NCI-H526 treated with DMSO at 0.1 percent for 48 hours (cell line): ENCODE results near the gene TTC3.

ENCODE experiments used
- DNase-seq: peaks from one replicate; lab custom pipeline; 2025; lab: John Stamatoyannopoulos, UW

The TTC3 gene

GRCh38 chr21:37060296-37060695 lies 12.8 kb upstream of the TTC3 start:
- DNase-seq = no peak

DNA sequence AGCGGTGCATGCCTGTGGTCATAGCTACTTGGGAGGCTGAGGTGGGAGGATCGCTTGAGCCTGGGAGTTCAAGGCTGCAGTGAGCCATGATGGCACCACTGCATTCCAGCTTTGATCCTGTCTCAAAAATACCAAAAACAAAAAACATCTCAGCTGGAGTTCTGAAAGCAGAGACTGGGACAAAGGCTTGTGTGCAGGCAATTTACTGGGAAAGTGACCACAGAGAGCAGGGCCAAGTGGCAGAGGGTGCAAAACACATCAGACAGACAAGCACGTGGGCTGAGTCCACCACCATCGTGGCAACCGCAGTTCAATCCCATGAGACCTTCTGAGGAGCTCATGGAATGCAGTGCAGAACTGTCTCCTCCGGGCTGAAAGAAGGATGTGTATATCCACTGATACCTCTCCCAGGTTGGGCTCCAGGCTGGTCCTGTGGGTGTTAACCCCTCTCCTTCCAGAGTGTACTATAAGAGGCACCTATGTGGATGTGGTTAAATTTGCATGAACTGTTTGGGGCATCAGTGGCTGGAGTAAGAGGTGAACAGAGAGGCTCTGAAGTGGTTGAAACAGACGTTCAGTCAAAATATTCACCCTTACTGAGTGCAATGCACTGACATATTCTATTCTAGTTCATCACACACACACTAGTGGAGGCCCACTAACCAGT lies 11.0 kb upstream of the TTC3 start:
- DNase-seq = no peak

DNA sequence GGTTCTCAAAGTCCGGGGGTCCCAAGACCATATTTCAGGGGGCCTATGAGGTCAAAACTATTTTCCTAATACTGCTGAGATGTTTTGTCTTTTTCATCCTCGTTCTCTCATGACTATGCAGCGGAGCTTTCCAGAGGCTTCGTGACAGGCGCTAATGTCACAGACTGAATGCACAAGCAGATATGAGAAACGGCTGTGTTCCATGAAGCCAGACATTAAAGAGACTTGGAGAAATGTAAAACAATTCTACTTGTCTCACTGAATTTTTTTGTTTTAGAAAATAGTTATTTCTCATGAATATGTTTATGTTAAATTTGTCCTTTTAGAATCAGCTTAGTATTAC lies 10.5 kb upstream of the TTC3 start:
- DNase-seq = no peak

DNA sequence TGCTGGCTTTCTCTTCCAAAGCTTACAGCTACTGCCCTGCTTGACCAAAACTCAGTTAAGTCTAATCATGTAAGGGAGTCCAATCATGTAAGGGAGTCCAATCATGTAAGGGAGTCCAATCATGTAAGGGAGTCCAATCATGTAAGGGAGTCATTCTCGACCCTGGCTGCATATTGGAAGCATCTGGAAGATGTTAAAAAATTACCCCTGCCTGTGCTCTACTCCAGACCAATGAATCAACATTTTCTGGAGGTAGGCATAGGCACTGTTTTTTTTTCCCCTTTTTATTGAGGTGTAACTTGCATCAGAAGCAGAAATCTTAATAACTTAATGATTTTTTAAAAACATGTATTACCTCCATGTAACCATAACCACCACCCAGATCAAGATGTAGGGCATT lies 9.6 kb upstream of the TTC3 start:
- no peak for DNase-seq

DNA sequence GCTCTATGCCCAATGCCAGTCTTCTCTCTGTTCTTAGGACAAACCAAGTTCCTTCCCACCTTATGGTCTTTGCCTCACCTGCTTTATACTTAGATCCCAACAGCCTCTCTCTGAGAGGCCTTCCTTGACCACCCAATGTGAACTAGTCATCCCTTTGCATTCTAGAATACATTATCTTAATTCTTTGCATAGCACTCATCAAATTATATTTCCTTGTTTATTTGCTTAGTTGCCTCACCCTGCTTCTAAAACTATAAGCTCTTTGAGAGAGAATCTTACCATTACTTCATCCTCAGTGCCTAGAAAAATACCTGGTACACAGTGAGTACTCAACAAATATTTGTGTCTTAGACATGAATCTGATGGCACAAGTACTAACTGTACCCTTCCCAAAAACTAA lies 8.2 kb upstream of the TTC3 start:
- DNase-seq = no peak

GRCh38 chr21:37065561-37066177 lies 7.4 kb upstream of the TTC3 start:
- DNase-seq = no peak

DNA sequence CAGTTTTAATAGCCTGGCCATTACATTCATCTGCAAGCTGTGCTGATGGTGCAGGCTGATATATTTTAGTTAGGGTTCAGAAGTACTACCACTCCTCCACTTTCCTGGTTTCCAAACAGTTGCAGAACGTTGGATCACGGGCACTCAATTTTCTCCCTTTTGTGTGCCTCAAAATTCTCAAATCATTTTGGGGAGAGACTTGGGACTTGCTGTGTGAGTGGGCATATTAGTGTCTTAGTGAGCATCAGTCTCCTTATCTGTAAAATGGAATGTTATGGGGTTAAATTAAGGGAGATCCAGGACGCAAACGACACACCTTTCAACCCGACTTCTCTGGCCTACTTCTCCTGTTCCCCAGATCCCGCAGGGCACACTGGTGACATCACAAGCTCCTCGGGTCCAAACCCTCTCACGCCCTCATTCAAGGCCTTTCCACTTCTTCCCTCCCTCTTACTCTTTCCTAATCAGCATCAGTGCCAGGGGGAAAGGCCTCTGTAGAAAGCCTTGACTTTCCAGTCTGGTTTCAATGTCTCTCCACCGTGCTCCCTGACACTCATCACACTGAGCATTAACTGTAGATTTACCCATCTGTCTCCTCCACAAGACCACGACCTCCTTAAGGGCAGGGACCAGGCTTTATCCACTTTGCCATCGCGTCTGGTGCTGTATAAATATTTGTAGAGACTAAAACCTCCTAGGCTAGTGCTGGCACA lies 1.3 kb upstream of the TTC3 start:
- DNase-seq = no peak

- DNase-seq = peak; percentile 63
These were observed 623 bp upstream of the TTC3 start for GRCh38 chr21:37072274-37072987.

DNA sequence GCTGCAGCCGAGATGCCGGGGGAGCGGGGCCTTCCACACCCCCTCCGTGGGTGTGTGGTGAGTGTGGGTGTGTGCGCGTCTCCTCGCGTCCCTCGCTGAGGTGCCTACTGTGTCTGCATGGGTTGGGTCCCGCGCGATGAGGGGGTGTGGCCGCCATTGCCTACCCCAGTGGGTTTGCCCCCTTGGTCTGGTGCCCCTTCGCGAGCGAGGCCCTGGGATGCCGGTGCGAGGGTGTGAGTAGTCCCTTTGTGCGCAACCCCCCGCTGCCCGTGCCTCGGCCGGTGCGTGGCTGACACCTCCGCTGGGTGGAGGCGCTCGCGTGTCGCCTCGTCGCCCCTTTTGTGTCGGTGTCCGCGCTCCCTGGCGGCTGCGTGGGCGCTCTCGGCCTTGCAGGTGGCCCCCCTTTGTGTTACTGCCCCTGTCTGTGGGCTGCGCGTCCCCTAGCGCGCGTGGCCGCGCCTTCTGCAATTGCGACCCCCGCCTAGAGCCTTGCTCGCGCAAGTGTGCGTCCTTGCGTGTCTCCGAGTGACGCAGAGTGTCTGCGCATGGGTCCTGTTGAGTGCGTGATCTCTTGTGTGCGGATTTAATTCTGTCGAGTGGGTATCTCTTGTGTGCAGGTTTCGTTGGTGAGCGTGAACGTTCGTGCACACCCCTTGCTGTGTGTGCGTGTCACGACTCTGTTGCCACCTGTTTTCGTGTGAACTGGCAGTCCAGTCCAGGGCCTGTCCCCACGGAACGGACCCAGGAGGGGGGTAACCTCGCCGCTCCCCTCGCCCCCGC lies 553 bp downstream of the TTC3 start:
- DNase-seq = peak; percentile 42

DNA sequence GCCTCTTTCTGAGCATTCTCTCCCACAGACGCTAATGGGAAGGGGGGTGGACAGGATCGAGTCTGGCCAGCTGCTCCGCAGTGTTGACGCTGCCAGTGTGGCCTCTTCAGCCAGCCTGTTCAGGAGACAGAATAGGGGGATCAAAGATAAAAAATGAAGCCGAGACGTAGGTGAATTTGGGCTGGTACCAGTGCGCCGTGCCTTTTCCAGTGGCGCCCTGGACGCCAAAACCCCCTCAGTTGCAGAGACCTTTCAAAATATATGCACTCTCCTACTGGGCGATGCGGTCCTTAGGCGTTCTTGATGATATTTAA lies 1.1 kb downstream of the TTC3 start:
- peak; percentile 42 for DNase-seq

GRCh38 chr21:37074546-37074945 lies 1.5 kb downstream of the TTC3 start:
- DNase-seq = peak; percentile 42

- no peak for DNase-seq
These were observed 2.2 kb downstream of the TTC3 start for GRCh38 chr21:37075214-37075770.

DNA sequence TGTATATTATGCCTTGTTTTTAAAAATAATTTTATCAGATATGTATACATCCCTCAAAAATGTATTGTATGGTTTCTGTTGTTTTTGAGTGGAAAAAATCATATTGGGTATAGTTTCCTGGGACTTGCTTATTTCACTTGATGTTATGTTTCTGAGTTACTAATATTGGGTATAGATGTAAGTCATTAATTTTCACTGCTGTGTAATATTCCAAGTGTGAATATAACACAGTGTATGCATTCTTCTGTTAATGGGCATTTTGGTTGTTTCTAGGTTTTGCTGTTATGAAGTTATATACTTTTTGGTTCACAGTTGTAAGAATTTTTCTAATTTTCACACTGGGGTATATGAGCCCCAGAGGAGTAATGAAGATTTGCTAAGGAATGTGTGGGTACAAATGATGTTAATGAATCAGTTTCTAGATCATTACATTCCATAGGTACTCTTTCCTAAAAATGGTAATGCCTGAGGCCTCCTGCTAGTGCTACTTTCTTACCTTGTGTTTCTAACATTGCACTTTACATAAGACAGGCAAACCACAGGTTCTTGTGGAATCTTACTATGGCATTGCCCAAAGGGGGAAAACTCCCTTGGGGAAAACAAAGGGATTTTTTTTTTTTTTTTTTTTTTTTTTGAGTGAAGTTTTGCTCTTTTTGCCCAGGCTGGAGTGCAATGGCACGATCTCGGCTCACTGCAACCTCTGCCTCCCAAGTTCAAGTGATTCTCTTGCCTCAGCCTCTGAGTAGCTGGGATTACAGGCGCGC lies 3.2 kb downstream of the TTC3 start:
- DNase-seq = no peak

DNA sequence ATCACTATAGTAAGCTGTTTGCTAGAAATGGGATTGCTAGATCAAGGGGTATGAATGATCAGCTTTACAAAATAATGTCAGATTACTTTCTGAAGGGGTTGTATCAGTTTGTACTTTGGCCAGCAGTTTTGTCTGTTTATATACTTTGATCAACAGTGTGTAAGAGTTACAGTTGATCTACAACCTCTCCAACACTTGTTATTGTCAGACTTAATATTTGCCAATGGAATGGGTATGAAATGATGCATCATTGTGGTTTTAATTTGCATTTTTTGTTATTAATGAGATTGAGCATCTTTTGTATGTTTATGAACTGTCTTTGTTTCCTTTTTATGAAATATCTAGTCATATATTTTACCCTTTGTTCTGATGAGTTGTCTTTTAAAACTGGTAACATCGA lies 4.3 kb downstream of the TTC3 start:
- no peak for DNase-seq

DNA sequence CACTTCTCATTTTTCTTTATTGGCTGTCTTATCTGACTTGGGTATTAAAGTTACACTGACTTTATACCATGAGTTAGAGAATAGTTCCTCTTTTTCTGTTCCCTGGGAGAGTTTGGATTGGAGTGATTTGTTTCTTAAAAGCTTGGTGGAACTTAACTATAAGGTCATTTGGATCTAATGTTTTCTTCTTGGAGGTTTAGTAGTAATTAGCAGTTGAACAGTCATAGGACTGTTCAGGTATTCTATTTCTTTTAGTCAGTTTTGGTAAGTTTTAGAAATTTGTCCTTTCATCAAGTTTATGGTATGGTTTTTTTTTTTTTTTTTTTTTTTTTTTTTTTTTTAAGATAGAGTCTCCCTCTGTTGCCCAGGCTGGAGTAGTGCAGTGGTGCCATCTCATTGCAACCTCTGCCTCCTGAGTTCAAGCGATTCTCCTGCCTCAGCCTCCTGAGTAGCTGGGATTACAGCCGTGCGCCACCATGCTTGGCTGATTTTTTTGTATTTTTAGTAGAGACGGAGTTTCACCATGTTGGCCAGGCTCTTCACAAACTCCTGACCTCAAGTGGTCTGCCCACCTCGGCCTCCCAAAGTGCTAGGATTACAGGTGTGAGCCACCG lies 6.3 kb downstream of the TTC3 start:
- no peak for DNase-seq

DNA sequence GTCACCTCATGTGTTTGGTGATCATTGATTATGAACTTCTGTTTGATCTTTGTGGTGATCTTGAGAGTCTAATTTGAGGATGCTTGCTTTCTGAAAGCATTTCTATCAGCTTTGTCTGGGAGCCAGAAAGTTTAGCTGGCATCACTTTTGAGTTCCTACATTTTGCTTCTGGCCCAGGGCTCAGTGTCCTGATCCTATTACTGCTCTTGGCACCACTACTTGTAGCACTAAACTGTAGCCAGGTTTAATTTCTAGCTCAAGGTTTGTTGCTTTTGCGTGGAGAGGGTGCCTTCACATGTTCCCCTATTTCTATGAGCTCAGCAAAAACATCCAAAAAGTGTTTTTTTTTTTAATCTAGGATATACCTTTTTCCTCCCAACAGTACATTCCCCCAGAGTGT lies 9.3 kb downstream of the TTC3 start:
- no peak for DNase-seq

DNA sequence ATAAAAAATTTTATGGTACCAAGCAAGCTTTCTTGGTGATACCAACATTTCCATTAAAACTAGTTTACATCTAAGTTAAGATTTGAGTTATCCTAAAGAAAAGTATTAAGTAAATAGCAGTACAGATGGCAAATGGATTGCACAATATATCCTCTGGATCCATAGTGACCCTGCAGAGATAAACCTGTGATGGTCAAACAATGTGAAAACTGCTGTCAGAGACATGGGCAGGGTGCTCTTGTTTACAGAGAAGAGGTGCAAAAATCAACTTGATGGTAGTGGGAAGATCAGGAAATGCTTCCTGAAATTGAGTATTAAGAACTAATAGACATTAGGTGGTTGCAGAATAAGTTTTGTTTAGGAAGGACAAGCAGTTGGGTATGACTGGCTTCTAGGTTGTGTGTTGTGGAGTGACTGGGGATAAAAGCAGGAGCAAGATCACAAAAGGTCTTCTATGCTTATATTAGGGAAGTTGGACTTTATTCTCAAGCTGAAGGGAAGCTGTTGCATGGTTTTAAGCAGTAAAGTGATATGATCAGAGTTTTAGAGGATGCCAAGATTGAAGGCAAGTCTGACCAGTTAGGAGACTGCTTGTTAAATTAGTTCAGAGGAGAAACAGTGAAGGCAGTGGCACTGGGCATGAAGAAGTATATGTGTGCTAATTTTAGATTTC lies 9.9 kb downstream of the TTC3 start:
- no peak for DNase-seq

- DNase-seq = no peak
These were observed 12.7 kb downstream of the TTC3 start for GRCh38 chr21:37085726-37086125.

- no peak for DNase-seq
These were observed 14.1 kb downstream of the TTC3 start for GRCh38 chr21:37087188-37087587.

- no peak for DNase-seq
These were observed 15.2 kb downstream of the TTC3 start for GRCh38 chr21:37088186-37088735.
